ENCODE data around the gene PBXIP1. TPM values are rescaled to one million over a fixed set of nuclear protein-coding genes. Genes with fewer than 3 reads are reported as not detected.

PBXIP1 gene
- total RNA-seq, 1 donor from 2014 or later, result 49.6 TPM

- peak overlapping the region; percentile 80 for H3K4me3 ChIP-seq (ENCODE audit: low read depth, low read length)
- peak; percentile 74 for DNase-seq (ENCODE audit: low read depth)
- peak; percentile 25 for TF ChIP-seq CTCF (conservative IDR thresholded peaks at IDR 0.05; ENCODE audit: low read depth, low read length)
These were observed 18.6 kb downstream of the PBXIP1 start for GRCh38 chr1:154937085-154937987.

- peak; percentile 32 for TF ChIP-seq CTCF (conservative IDR thresholded peaks at IDR 0.05; ENCODE audit: low read depth, low read length)
These were observed 19.3 kb downstream of the PBXIP1 start, which contains the start of gene PMVK for GRCh38 chr1:154936555-154937084. Gene PMVK, minus strand, starts transcription at chr1:154936719. Its CDS starts 34 bp downstream, at chr1:154936685.

GRCh38 chr1:154935749-154936554, 19.9 kb downstream of the PBXIP1 start:
- no peak for TF ChIP-seq CTCF (conservative IDR thresholded peaks at IDR 0.05; ENCODE audit: low read depth, low read length)
- H3K4me3 ChIP-seq (ENCODE audit: low read depth, low read length), result peak overlapping the region; percentile 80
- DNase-seq (ENCODE audit: low read depth), result no peak

More at GRCh38 chr1:154936555-154937084, 19.3 kb downstream of the PBXIP1 start, which contains the start of gene PMVK:
- peak; percentile 84 for DNase-seq (ENCODE audit: low read depth)
- H3K4me3 ChIP-seq (ENCODE audit: low read depth, low read length), result peak within 1 kb of the TSS; percentile 80

- DNase-seq (ENCODE audit: low read depth), result no peak
- no peak overlapping the region for H3K4me3 ChIP-seq (ENCODE audit: low read depth, low read length)
- no peak for TF ChIP-seq CTCF (conservative IDR thresholded peaks at IDR 0.05; ENCODE audit: low read depth, low read length)
These were observed 21.4 kb downstream of the PBXIP1 start for GRCh38 chr1:154934358-154934948.

- no peak for DNase-seq (ENCODE audit: low read depth)
- no peak overlapping the region for H3K4me3 ChIP-seq (ENCODE audit: low read depth, low read length)
- TF ChIP-seq CTCF (conservative IDR thresholded peaks at IDR 0.05; ENCODE audit: low read depth, low read length), result no peak
These were observed 23.9 kb downstream of the PBXIP1 start for GRCh38 chr1:154931940-154932487.

- no peak for TF ChIP-seq CTCF (conservative IDR thresholded peaks at IDR 0.05; ENCODE audit: low read depth, low read length)
- H3K4me3 ChIP-seq (ENCODE audit: low read depth, low read length), result no peak overlapping the region
- no peak for DNase-seq (ENCODE audit: low read depth)
These were observed 29.7 kb downstream of the PBXIP1 start for GRCh38 chr1:154926201-154926600.
